ENCODE results near the gene TSPAN9. TPM values are rescaled to one million over a fixed set of nuclear protein-coding genes. Genes with fewer than 3 reads are reported as not detected.

TSPAN9 gene
- total and polyA plus RNA-seq, 3 donors from 2014 or later: 14.2 to 23.5 (median 19.8) TPM

DNA sequence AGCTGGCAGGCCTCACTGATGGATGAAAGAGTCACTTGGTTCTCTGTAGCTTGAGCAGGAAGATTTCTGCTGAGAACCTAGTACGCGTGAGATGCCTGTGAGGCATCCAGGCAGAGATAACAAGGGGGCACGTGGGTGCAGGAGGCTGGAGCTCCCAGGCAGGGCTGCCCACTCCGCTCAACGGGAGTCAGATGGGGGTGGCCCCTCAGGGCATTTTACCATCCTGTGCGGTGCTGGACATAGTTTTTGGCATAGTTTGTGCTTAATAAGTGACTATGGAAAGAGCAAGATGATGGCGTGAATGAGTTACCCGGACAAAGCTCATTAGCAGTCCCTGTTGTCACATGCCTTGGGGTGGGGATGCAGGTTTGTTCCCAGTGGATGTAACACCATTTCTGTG is 182.8 kb downstream of the TSPAN9 start:
- no peak for TF ChIP-seq POLR2A (IDR thresholded peaks at IDR 0.05)
- TF ChIP-seq, protein P1, sequence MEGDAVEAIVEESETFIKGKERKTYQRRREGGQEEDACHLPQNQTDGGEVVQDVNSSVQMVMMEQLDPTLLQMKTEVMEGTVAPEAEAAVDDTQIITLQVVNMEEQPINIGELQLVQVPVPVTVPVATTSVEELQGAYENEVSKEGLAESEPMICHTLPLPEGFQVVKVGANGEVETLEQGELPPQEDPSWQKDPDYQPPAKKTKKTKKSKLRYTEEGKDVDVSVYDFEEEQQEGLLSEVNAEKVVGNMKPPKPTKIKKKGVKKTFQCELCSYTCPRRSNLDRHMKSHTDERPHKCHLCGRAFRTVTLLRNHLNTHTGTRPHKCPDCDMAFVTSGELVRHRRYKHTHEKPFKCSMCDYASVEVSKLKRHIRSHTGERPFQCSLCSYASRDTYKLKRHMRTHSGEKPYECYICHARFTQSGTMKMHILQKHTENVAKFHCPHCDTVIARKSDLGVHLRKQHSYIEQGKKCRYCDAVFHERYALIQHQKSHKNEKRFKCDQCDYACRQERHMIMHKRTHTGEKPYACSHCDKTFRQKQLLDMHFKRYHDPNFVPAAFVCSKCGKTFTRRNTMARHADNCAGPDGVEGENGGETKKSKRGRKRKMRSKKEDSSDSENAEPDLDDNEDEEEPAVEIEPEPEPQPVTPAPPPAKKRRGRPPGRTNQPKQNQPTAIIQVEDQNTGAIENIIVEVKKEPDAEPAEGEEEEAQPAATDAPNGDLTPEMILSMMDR (IDR thresholded peaks at IDR 0.05): no peak
- Histone ChIP-seq H3K27me3 (no peaks in the 10 kb centered on the region), H3K4me3 (no peak overlapping the region), H3K9me3 (no peaks in the 10 kb centered on the region), H3K36me3 (ENCODE audit: low read depth, missing control alignments) (no peaks in the 10 kb centered on the region), H3K4me1 (peaks cover 33% of the 10 kb centered on the region), H3K27ac (no peak overlapping the region)
- intact Hi-C loops (cut with DNase I; ENCODE audit: low total_unique reads): no loop called here
- DNase-seq: peak; percentile 19
- 60 to 70% methylated on average over 6 to 8 of the region's 8 CpGs for WGBS, 2 donors

DNA sequence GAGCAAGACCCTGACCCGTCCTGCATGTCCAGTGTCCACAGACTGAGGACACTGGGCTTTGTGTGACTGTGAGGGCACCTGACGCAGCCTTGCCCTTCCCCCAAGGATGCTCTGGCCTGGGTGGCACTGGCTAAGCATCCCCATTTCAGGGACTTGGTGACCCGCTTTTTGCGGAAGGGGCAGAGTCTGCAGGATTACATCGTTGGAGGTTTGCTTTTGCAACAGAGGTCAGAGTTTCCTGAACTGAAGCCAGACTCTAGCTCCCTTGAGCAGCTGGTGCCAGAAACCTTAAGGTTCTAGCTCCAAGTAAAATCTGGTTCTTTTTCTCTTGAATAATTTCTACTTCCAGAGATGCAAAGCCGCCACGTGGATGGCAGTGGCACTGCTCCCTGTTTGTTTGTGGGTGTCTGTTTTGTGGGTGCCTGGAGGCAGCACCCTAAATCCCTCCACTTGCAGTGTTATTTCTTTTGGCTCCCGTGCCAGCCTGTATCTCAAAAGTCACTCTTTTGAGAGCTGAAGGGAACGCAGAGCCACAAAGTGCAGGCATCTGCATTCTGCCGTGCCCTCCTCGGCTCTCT is 184.7 kb downstream of the TSPAN9 start:
- Histone ChIP-seq H3K4me1 (peaks cover 34% of the 10 kb centered on the region), H3K36me3 (ENCODE audit: low read depth, missing control alignments) (no peaks in the 10 kb centered on the region), H3K4me3 (no peak overlapping the region), H3K27me3 (no peaks in the 10 kb centered on the region), H3K27ac (no peak overlapping the region), H3K9me3 (no peaks in the 10 kb centered on the region)
- intact Hi-C loops (cut with DNase I; ENCODE audit: low total_unique reads): no loop called here
- TF ChIP-seq, protein P1 (IDR thresholded peaks at IDR 0.05): peak in 1 of 3 experiments; percentile 27
- no peak for TF ChIP-seq POLR2A (IDR thresholded peaks at IDR 0.05)
- 50 to 76% methylated on average over 11 of the region's 11 CpGs for WGBS, 2 donors
- DNase-seq: no peak

DNA sequence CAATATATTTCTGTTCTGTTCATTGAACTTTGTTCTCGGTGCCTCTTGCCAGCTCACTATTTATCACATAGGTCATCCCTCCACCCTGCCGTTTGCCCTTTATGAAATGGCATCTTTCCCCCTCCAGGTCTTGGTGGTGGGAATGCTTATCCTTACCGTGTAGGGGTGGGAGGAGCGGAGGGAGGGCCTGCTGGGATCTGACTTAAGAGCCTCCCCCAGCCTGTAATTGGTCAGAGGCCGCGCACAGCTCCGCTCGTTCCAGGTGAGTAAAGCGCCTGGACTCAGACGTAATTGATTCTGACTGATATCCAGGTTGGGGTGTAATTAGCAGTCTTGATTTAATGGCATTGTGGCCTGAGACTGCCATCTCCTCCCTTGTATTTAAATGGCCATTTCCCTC is 185.3 kb downstream of the TSPAN9 start:
- H3K9me3 ChIP-seq: no peaks in the 10 kb centered on the region
- no peaks in the 10 kb centered on the region for H3K27me3 ChIP-seq
- H3K36me3 ChIP-seq (ENCODE audit: low read depth, missing control alignments): no peaks in the 10 kb centered on the region
- no peak overlapping the region for H3K27ac ChIP-seq
- TF ChIP-seq POLR2A (IDR thresholded peaks at IDR 0.05): no peak
- TF ChIP-seq, protein P1 (IDR thresholded peaks at IDR 0.05): no peak
- H3K4me1 ChIP-seq: peaks cover 40% of the 10 kb centered on the region
- intact Hi-C loops (cut with DNase I; ENCODE audit: low total_unique reads): no loop called here
- DNase-seq: no peak
- H3K4me3 ChIP-seq: no peak overlapping the region
- WGBS, 2 donors: 76 to 86% methylated on average over 10 of the region's 10 CpGs

DNA sequence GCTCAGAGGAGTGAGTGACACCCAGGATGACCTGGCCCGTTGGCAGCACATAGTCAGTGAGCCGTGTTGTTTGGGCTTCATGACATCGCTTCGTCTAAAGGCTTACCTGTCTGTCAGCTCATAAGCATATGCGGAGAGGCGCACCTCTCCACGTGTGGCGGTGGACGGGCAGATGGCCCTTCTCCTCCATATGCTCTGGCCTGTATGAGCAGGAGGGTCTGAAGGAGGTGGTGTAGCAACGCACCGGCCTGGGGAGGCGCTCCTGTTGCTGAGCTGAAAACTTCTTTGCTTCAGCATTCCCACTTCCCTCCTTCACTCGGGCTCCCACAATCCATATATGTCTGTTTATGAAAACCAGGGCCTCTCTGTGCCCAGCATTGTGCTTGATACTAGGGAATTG is 186.1 kb downstream of the TSPAN9 start:
- DNase-seq: no peak
- no peaks in the 10 kb centered on the region for H3K9me3 ChIP-seq
- H3K27me3 ChIP-seq: no peaks in the 10 kb centered on the region
- H3K36me3 ChIP-seq (ENCODE audit: low read depth, missing control alignments): no peaks in the 10 kb centered on the region
- H3K27ac ChIP-seq: no peak overlapping the region
- TF ChIP-seq, protein P1 (IDR thresholded peaks at IDR 0.05): no peak
- TF ChIP-seq POLR2A (IDR thresholded peaks at IDR 0.05): no peak
- WGBS, 2 donors: 93 to 94% methylated on average over 13 of the region's 13 CpGs
- no peak overlapping the region for H3K4me3 ChIP-seq
- peaks cover 44% of the 10 kb centered on the region for H3K4me1 ChIP-seq
- intact Hi-C loops (cut with DNase I; ENCODE audit: low total_unique reads): no loop called here

Data from testis (tissue), 3 donors.